CMK (cell line): Measurements from ENCODE around the gene C6orf47.

Source experiments
- DNase-seq: peaks from one replicate; pipeline ENCODE4 v3.0.0-alpha.2; 2010; ENCODE audit warnings: low read depth

C6orf47 gene

DNA sequence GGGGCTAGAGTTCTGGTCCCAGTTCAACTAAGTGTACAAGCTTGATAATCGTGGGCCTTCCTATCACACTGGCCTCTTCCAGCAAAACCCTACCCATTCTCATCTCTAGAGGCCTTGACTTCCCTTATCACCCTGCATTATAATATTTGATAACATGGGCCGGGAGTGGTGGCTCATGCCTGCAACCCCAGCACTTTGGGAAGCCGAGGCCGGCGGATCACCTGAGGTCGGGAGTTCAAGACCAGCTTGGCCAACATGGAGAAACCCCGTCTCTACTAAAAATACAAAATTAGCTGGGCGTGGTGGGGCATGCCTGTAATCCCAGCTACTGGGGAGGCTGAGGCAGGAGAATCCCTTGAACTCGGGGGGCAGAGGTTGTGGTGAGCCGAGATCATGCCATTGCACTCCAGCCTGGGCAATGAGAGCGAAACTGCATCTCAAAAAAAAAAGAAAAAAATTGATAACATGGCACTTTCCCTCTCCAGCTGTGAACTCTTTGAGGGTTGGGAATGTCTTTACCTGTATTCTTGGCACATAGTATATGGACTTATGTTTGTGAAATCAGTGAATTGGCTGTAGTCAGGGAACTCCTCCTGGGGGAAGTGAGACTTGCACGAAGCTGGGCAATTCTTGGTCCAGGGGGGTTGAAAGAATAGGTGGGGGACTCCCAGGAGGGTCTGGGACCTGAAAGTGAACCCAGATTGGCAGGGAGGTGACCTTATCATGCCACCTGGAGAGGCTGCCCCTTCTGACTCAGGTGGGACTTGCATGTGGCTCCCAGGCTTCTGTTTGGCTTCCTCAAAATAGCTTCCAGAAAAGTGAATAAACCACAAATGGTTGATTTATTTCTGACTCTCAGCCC lies 915 bp upstream of the C6orf47 start:
- DNase-seq, result no peak

DNA sequence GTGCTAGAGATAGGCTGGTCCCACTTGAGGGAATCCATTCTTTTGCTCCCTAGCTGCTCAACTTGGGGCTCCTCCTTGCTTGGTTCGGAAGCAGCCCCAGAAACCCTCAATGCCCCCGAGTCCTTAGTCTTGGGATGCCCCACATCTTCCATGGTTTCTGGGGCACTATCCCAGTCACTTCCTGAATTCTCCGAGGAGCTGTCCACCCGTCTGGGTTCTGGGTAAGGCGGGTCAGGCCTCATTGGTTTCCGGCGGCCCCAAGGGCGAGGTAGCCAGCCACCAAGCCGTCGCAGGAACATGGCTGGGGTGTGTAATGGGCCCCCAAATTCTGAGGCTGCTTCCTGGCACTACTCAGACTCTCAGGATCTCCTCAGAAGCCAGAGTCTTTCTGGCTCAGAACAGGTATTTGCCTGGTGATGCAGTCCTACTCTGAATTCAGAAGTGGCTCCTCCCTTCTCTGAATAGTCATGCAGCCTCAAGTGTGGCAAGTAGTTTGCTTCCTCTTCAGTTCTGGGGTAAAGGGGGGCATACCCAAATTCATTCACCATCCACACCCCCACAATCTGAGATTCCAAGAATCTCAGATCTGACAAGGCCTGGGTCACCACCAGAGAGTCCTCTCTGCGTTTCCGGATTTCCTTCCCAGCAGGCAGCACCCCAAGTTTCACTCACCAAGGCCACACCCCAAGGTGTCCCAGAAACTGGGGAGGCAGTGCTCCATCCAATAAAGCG lies 763 bp downstream of the C6orf47 start:
- peak; percentile 74 for DNase-seq

DNA sequence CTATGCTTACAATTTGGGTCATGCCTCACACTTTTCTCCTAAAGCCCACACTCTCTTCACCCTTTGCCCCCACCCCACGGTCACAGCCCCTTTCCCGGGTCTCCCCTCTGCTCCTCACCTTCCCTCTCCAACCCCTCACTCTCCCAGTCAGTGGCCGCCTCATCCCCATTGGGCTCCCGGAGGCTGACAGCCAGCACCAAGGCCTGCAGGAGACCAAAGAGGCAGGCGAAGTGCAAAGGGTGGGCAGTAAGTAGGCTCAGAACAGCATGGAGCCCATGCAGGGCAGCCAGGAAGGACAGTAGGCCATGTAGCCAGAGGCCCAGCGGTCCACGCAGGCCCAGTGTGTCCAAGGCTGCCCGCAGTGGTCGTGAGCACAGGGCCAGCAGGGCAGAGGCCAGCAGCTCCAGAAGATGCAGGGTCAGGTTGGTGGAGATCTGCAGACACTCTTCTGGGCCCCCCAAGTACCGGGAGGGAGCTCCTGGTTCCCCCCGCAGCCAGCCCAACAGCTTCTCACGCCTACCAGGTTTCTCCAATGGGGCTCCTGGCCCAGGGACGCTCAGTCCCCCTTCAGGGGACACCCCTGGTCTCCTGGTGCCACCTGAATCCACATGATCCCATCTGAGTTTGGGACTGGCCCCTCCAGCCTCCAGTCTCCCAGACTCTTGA lies 1.5 kb downstream of the C6orf47 start:
- DNase-seq, result no peak

DNA sequence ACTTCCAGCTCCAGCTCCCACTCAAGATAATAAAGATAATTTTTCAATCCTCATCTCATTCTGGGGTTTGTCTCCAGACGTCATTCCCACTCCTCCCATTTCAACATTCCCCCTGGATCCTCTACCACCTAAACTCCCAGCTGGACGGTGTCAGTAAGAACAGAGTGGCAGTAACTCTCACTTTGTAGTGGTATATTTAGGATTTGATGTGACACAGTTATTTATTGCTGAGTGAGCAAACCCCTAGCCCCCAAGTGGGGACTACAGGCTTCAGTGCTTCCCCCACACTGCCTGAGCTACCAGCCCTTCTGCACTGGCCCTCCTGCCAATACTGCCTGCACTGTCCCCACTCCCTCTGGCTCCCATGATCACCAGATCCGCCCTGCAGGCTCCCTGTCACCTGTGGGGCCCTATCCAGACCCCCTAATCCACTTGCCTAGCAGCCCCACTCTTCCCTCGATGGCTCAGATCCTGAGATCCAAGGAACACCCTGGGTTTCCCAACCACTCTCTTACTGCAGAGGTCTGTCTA lies 2.4 kb downstream of the C6orf47 start:
- no peak for DNase-seq

GRCh38 chr6:31657406-31658157 lies 3.0 kb downstream of the C6orf47 start:
- DNase-seq, result no peak

DNA sequence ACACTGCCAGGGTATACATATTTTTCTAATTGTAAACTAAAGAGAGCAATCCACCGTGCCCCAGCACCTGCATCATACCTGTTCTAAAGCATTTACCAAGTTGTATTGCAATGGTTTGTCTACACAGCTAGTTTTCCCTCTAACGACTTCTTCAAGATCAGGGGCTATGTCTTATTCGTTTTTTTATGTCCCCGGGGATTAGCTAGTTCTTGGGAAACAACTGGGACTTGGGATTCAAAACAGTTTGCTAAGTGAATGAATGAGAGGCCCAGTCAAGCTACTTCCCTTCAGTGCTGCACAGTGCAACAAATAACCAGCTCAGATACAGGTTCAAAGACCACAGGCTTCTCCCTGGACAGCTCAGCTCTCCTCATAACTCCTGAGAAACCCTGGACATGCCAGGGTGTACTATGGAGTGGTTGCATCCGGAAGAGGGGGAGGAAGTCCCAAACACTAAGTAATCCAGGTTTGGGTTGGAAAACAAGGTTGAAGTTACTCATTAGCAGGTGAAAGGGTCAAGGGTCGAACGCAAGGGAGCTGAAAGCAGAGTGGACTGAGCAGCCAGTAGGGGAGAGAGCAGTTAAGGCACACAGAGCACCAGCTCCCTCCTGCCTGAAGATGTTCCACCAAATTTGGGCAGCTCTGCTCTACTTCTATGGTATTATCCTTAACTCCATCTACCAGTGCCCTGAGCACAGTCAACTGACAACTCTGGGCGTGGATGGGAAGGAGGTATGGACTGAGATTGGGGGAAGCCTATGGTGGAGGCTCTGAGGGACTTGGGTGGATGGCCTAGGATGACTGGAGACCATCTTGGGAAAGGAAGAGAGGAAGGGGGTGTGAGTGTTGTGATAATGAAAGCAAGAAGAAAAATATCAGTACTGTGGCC lies 5.0 kb downstream of the C6orf47 start, which contains the start of gene APOM:
APOM (plus strand) TSS at position 546 of the 889 bp plus-strand sequence; CDS start at position 619, 73 bp downstream.
- no peak for DNase-seq

GRCh38 chr6:31654574-31655348 lies 5.8 kb downstream of the C6orf47 start:
- no peak for DNase-seq

- peak; percentile 91 for DNase-seq
Observed at GRCh38 chr6:31652925-31653724, 7.5 kb downstream of the C6orf47 start.

GRCh38 chr6:31651602-31652191 lies 8.9 kb downstream of the C6orf47 start:
- peak; percentile 70 for DNase-seq

GRCh38 chr6:31645325-31645724 lies 15.3 kb downstream of the C6orf47 start:
- no peak for DNase-seq

DNA sequence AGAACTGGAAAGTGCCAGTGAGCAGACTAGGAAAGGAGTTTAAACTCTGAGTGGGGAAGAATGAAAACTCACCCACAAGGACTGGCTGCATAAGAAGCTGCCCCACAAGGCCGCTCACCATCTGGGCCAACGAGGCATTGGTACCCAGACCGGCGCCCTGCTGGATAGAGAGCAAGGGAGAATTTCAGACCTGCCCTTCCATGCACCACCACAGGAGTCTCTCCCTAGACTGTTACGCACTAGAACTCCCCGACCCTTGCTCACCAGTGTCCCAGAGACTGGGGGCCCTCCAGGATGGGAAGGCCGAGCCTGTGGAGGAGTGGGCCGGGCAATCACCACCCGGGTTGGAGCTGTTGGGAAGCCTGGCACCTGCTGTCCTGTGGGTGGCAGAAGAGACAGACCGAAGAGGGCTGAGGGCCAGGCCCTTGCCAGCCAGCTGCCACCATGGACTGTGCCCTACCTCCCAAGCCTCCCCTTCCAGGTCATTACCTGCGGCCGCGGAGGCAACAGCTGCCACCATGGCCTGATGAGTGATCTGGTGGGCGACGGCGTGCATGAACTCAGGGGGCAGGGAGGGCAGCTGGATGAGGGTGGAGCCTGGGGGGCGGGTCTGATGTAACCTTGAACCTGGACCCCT lies 16.6 kb downstream of the C6orf47 start:
- DNase-seq, result no peak

GRCh38 chr6:31642798-31643570 lies 17.6 kb downstream of the C6orf47 start:
- DNase-seq, result no peak

GRCh38 chr6:31641370-31641769 lies 19.2 kb downstream of the C6orf47 start:
- no peak for DNase-seq

- no peak for DNase-seq
Observed at GRCh38 chr6:31640612-31641011, 20.0 kb downstream of the C6orf47 start.

DNA sequence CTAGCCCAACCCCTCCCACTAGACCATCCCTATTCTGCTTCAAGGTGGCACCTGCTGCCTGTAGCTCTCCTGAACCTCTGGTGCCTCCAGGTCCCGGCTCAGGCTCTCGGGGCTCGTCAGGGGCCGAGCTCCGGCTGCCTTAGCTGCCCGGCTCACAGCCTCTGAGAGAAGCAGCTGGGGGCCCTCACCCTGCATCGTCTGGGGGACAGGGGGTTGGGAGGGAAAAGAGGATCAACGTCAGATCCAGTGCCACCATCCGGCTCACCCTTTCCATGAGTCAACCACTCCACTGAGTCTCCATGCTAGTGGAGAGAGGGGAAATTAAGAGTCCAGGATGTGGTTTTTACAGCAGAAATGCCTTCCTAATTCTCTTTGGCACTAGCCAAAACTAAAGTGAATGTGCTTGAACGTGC lies 21.1 kb downstream of the C6orf47 start:
- no peak for DNase-seq

DNA sequence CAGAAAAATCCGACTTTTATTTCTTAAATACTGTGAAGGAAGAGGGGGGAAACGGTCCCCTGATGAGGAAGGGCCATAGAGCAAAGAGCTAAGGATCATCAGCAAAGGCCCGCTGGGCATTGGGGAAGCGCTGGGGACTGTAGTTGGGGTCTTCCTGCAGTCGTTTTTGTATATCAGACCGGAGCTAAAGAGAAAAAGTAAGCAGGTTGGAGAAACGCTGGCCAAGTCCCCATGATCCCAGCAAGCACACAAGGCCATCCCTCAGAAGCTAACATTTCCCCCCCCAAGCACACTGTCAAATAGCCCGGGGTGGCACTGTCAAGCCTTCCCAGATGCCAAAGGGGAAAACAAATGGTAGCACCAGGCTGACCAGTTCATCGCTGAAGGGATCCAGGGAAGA lies 21.5 kb downstream of the C6orf47 start:
- no peak for DNase-seq
